Peyer's patch (tissue), 4 donors: ENCODE results near the gene JUNB.

ENCODE experiments used
- POLR2A ChIP-seq, 2 donors: fragments of 450-650 bp; IDR thresholded peaks; one replicate each; pipeline ENCODE4 v1.5.1; 2017; ENCODE audit warnings: antibody characterized with exemption in 2 of 2, mild to moderate bottlenecking in 2 of 2, moderate library complexity in 2 of 2
- TF ChIP-seq, protein P1 (sequence below), 6 experiments: fragments of 450-650 bp in 4 of 6; fragments of 200-600 bp in 2 of 6; sonication (generic) in 1 of 6; IDR thresholded peaks; one replicate each; pipeline ENCODE4 v1.5.1; 2017 to 2019; ENCODE audit warnings: antibody characterized with exemption in 6 of 6, mild to moderate bottlenecking in 3 of 6, moderate library complexity in 1 of 6

GRCh38 chr19:12778905-12779161 lies 12.5 kb upstream of the JUNB start:
- TF ChIP-seq, protein P1, sequence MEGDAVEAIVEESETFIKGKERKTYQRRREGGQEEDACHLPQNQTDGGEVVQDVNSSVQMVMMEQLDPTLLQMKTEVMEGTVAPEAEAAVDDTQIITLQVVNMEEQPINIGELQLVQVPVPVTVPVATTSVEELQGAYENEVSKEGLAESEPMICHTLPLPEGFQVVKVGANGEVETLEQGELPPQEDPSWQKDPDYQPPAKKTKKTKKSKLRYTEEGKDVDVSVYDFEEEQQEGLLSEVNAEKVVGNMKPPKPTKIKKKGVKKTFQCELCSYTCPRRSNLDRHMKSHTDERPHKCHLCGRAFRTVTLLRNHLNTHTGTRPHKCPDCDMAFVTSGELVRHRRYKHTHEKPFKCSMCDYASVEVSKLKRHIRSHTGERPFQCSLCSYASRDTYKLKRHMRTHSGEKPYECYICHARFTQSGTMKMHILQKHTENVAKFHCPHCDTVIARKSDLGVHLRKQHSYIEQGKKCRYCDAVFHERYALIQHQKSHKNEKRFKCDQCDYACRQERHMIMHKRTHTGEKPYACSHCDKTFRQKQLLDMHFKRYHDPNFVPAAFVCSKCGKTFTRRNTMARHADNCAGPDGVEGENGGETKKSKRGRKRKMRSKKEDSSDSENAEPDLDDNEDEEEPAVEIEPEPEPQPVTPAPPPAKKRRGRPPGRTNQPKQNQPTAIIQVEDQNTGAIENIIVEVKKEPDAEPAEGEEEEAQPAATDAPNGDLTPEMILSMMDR (IDR thresholded peaks at IDR 0.05): no peak
- no peak for TF ChIP-seq POLR2A (IDR thresholded peaks at IDR 0.05)
